ENCODE data around the gene ST3GAL5. TPM values are rescaled to one million over a fixed set of nuclear protein-coding genes. Genes with fewer than 3 reads are reported as not detected.
A peak's percentile ranks its signal among the peaks of the same experiment; 100 is the strongest.

The ST3GAL5 gene
- total RNA-seq, 1 donor from 2014 or later: 12.9 TPM

DNA sequence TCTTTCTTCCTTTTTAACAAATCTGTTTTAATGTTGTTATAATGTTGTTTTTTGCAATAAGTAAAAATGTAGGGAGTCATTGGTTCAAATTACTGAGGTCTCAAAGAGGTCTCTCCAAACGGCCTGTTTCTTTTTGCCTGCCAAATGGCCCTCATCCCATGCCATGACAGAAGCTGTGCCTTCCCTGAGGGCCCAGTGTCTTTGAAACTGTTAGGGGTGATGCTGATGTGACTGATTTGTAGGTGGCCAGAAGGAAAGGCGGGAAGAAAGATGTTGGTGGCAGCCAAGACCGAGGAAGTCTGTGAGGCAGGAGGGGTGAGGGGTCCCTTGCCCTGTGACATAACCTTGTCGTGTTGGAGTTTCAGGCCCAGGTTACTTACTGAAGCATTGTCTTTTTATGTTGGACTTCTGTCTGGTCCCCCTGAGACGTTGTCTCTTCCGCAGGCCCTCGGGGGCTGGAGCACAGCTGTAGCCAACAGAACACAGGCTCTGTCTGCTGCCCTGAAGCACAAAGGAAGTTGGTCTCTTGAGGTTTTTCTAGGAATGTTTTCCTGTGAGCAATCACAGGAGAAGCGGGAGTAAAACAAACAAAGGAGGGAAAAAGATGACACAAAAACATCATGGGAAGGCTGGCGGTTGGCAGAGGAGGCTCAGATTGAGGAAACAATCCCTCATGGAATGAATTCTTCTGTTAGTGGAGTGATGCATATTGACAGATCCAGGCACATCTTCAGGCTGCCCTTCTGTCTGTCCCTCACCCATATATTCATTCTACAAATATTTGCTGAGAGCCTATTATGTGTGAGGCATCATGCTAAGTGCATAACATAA lies 4.9 kb upstream of the ST3GAL5 start:
- no peak for TF ChIP-seq CTCF (conservative IDR thresholded peaks at IDR 0.05)
- no peaks in the 10 kb centered on the region for H3K36me3 Mint-ChIP-seq
- peaks cover 28% of the 10 kb centered on the region for H3K4me1 Mint-ChIP-seq (ENCODE audit: unreplicated experiment)
- DNase-seq (ENCODE audit: extremely low spot score, unreplicated experiment): no peak
- no peaks in the 10 kb centered on the region for H3K9me3 Mint-ChIP-seq
- no peak overlapping the region for H3K27ac Mint-ChIP-seq
- H3K4me3 Mint-ChIP-seq: no peak overlapping the region
- H3K27me3 Mint-ChIP-seq: no peaks in the 10 kb centered on the region

GRCh38 chr2:85892216-85892944 lies 3.6 kb upstream of the ST3GAL5 start:
- no peaks in the 10 kb centered on the region for H3K27me3 Mint-ChIP-seq
- H3K36me3 Mint-ChIP-seq: no peaks in the 10 kb centered on the region
- no peak overlapping the region for H3K4me3 Mint-ChIP-seq
- TF ChIP-seq CTCF (conservative IDR thresholded peaks at IDR 0.05): no peak
- DNase-seq (ENCODE audit: extremely low spot score, unreplicated experiment): no peak
- peaks cover 34% of the 10 kb centered on the region for H3K4me1 Mint-ChIP-seq (ENCODE audit: unreplicated experiment)
- no peak overlapping the region for H3K27ac Mint-ChIP-seq
- H3K9me3 Mint-ChIP-seq: no peaks in the 10 kb centered on the region

- Mint-ChIP-seq H3K27ac (peak overlapping the region; percentile 60), H3K4me1 (ENCODE audit: unreplicated experiment) (peaks cover 49% of the 10 kb centered on the region), H3K4me3 (peak overlapping the region; percentile 80), H3K36me3 (no peaks in the 10 kb centered on the region), H3K27me3 (no peaks in the 10 kb centered on the region), H3K9me3 (no peaks in the 10 kb centered on the region)
- no peak for DNase-seq (ENCODE audit: extremely low spot score, unreplicated experiment)
- no peak for TF ChIP-seq CTCF (conservative IDR thresholded peaks at IDR 0.05)
These were observed 1.9 kb upstream of the ST3GAL5 start for GRCh38 chr2:85890522-85891176.

GRCh38 chr2:85889627-85890281 lies 964 bp upstream of the ST3GAL5 start:
- no peak for TF ChIP-seq CTCF (conservative IDR thresholded peaks at IDR 0.05)
- Mint-ChIP-seq H3K27me3 (no peaks in the 10 kb centered on the region), H3K27ac (peak overlapping the region; percentile 91), H3K36me3 (no peaks in the 10 kb centered on the region), H3K4me3 (peak overlapping the region; percentile 97), H3K4me1 (ENCODE audit: unreplicated experiment) (peaks cover 49% of the 10 kb centered on the region), H3K9me3 (no peaks in the 10 kb centered on the region)
- no peak for DNase-seq (ENCODE audit: extremely low spot score, unreplicated experiment)

- peaks cover 37% of the 10 kb centered on the region for H3K4me1 Mint-ChIP-seq (ENCODE audit: unreplicated experiment)
- peak overlapping the region; percentile 86 for H3K4me3 Mint-ChIP-seq
- H3K36me3 Mint-ChIP-seq: no peaks in the 10 kb centered on the region
- peak overlapping the region; percentile 80 for H3K27ac Mint-ChIP-seq
- H3K9me3 Mint-ChIP-seq: no peaks in the 10 kb centered on the region
- no peak for DNase-seq (ENCODE audit: extremely low spot score, unreplicated experiment)
- no peak for TF ChIP-seq CTCF (conservative IDR thresholded peaks at IDR 0.05)
- H3K27me3 Mint-ChIP-seq: no peaks in the 10 kb centered on the region
These were observed 638 bp downstream of the ST3GAL5 start for GRCh38 chr2:85888020-85888683.

Measured in type B pancreatic cell (in vitro differentiated cells).